ENCODE data around the gene BCOR.

The BCOR gene

GRCh38 chrX:40009462-40009851 is 88.3 kb downstream of the BCOR start:
- H3K27ac ChIP-seq = no peak overlapping the region

GRCh38 chrX:40008791-40009461 is 88.8 kb downstream of the BCOR start:
- TF ChIP-seq, protein P1, sequence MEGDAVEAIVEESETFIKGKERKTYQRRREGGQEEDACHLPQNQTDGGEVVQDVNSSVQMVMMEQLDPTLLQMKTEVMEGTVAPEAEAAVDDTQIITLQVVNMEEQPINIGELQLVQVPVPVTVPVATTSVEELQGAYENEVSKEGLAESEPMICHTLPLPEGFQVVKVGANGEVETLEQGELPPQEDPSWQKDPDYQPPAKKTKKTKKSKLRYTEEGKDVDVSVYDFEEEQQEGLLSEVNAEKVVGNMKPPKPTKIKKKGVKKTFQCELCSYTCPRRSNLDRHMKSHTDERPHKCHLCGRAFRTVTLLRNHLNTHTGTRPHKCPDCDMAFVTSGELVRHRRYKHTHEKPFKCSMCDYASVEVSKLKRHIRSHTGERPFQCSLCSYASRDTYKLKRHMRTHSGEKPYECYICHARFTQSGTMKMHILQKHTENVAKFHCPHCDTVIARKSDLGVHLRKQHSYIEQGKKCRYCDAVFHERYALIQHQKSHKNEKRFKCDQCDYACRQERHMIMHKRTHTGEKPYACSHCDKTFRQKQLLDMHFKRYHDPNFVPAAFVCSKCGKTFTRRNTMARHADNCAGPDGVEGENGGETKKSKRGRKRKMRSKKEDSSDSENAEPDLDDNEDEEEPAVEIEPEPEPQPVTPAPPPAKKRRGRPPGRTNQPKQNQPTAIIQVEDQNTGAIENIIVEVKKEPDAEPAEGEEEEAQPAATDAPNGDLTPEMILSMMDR (conservative IDR thresholded peaks at IDR 0.05) = no peak
- H3K27ac ChIP-seq = no peak overlapping the region

More at GRCh38 chrX:40009462-40009851, 88.3 kb downstream of the BCOR start:
- TF ChIP-seq, protein P1 (conservative IDR thresholded peaks at IDR 0.05) = no peak

- TF ChIP-seq, protein P1 (conservative IDR thresholded peaks at IDR 0.05) = no peak
- H3K27ac ChIP-seq = no peak overlapping the region
These were observed 89.7 kb downstream of the BCOR start for GRCh38 chrX:40007756-40008705.

GRCh38 chrX:40007131-40007755 is 90.5 kb downstream of the BCOR start:
- TF ChIP-seq, protein P1 (conservative IDR thresholded peaks at IDR 0.05) = no peak
- H3K27ac ChIP-seq = no peak overlapping the region

- no peak overlapping the region for H3K27ac ChIP-seq
- TF ChIP-seq, protein P1 (conservative IDR thresholded peaks at IDR 0.05) = no peak
These were observed 91.4 kb downstream of the BCOR start for GRCh38 chrX:40006106-40007017.

DNA sequence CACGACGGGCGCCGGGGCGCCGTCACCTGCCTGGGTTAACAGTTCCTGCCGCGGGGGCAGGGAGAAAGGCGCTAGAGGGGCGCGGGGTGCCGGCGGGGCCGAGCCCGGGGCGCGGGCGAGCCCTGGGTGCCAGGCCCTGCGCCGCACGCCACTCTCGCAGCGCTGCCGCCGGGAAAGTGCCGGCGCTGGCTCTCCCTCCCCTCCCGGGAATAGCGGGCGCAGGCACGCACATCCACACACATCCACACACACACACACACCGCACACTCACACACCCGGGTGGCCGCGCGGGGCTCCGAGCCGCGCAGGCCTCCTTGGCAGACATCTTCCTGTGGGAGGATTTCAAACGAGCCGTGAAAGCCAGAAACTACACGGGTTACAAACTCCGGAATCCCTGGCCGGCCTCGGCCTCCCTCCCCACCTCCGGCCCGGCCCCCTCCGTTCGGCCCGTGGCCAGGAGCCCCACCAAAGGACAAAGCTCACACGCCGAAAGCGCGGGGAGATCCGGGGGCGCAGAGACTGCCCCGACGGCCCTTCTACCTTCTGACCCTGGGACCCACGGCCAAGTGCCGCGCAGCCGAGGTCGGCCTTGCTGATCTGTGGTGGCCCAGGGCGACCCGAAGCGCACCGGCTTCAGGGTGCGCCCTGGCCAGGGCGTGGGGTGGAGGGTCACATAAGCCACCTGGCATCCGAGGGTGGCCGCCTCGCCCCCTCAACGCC is 92.3 kb downstream of the BCOR start:
- no peak overlapping the region for H3K27ac ChIP-seq
- TF ChIP-seq, protein P1 (conservative IDR thresholded peaks at IDR 0.05) = no peak

Measured in VCaP (cell line).